Iris pigment epithelial cell (primary cell): ENCODE data around the gene EHBP1L1.

Experiments used
- DNase-seq: peaks from one replicate; pipeline ENCODE4 v3.0.0-alpha.2; 2011; ENCODE audit warnings: low read depth

The EHBP1L1 gene

GRCh38 chr11:65577756-65578109 lies 1.9 kb downstream of the EHBP1L1 start:
- no peak for DNase-seq

- DNase-seq: no peak
Measured at GRCh38 chr11:65578134-65578533, 2.3 kb downstream of the EHBP1L1 start.

GRCh38 chr11:65578667-65579066 lies 2.8 kb downstream of the EHBP1L1 start:
- no peak for DNase-seq

GRCh38 chr11:65579291-65579690 lies 3.4 kb downstream of the EHBP1L1 start:
- no peak for DNase-seq

- no peak for DNase-seq
Measured at GRCh38 chr11:65580031-65580692, 4.3 kb downstream of the EHBP1L1 start.

GRCh38 chr11:65580756-65581155 lies 4.9 kb downstream of the EHBP1L1 start:
- no peak for DNase-seq

- DNase-seq: no peak
Measured at GRCh38 chr11:65581928-65582327, 6.1 kb downstream of the EHBP1L1 start.

GRCh38 chr11:65583589-65583988 lies 7.7 kb downstream of the EHBP1L1 start:
- no peak for DNase-seq

GRCh38 chr11:65584106-65584505 lies 8.3 kb downstream of the EHBP1L1 start:
- no peak for DNase-seq

- no peak for DNase-seq
Measured at GRCh38 chr11:65584723-65585171, 8.9 kb downstream of the EHBP1L1 start.

GRCh38 chr11:65585396-65586246 lies 9.8 kb downstream of the EHBP1L1 start:
- no peak for DNase-seq

GRCh38 chr11:65586247-65586630 lies 10.4 kb downstream of the EHBP1L1 start:
- no peak for DNase-seq

- no peak for DNase-seq
Measured at GRCh38 chr11:65586676-65587075, 10.8 kb downstream of the EHBP1L1 start.

GRCh38 chr11:65588199-65589054 lies 12.6 kb downstream of the EHBP1L1 start:
- peak; percentile 60 for DNase-seq

GRCh38 chr11:65589444-65590239 lies 13.8 kb downstream of the EHBP1L1 start:
- no peak for DNase-seq

GRCh38 chr11:65590240-65590738 lies 14.4 kb downstream of the EHBP1L1 start:
- peak; percentile 43 for DNase-seq

GRCh38 chr11:65591939-65592857 lies 16.3 kb downstream of the EHBP1L1 start:
- DNase-seq: peak; percentile 65

GRCh38 chr11:65592858-65593517 lies 17.1 kb downstream of the EHBP1L1 start:
- DNase-seq: no peak

GRCh38 chr11:65593518-65594414 lies 17.9 kb downstream of the EHBP1L1 start:
- no peak for DNase-seq
